B cell (primary cell): ENCODE data around the gene YBEY. TPM values are rescaled to one million over a fixed set of nuclear protein-coding genes. Genes with fewer than 3 reads are reported as not detected.

Experiments
- ATAC-seq: fragments of 200-7000 bp; cut with Tn5 transposase; one replicate; pipeline ENCODE4 v1.10.0; 2021; ENCODE audit warnings: low read depth, mild to moderate bottlenecking, moderate number of reproducible peaks, moderate library complexity
- CTCF ChIA-PET: fragments of 350-600 bp; sonication (Branson Sonifier 250); formaldehyde crosslinking; loops from one replicate; lab custom pipeline; 2021; ENCODE audit warnings: antibody characterized with exemption, inconsistent platforms; lab: Charles Lee
- POLR2A ChIA-PET: fragments of 350-600 bp; sonication (Branson Sonifier 250); formaldehyde crosslinking; loops from one replicate; lab custom pipeline; 2021; ENCODE audit warnings: antibody characterized with exemption; lab: Charles Lee
- DNase-seq: peaks from one replicate; pipeline ENCODE4 v3.0.0; 2013
- H2AFZ ChIP-seq: 2 replicates; pipeline ENCODE4 v1.6.1; 2012; ENCODE audit warnings: mild to moderate bottlenecking, low read depth, low read length; ENCODE audit not compliant: insufficient read depth, poor library complexity, severe bottlenecking
- H3K27ac ChIP-seq, 2 donors: 1 replicate in 1 of 2; 2 replicates in 1 of 2; pipeline ENCODE4 v1.5.1; 2012 to 2013; ENCODE audit warnings: low read length in 2 of 2, mild to moderate bottlenecking in 2 of 2, moderate library complexity in 1 of 2
- H3K27me3 ChIP-seq, 4 experiments: fragments of 200-600 bp in 1 of 4; sonication (generic) in 1 of 4; replicated peaks in 1 of 4; 1 replicate in 2 of 4; 2 replicates in 2 of 4; pipeline versions ENCODE4 v1.6.1 to v1.7.0; 2013 to 2016; ENCODE audit warnings: low read length in 3 of 4, mild to moderate bottlenecking in 2 of 4, mixed read lengths in 1 of 4, moderate library complexity in 1 of 4; ENCODE audit not compliant: insufficient read depth in 4 of 4, control insufficient read depth in 3 of 4; ENCODE audit errors: control extremely low read depth in 1 of 4
- H3K36me3 ChIP-seq, 2 experiments: replicated peaks in 1 of 2; 1 replicate in 1 of 2; 2 replicates in 1 of 2; pipeline versions ENCODE4 v1.6.1 to v1.7.1; 2013; ENCODE audit warnings: low read length in 1 of 2; ENCODE audit not compliant: insufficient read depth in 2 of 2, control insufficient read depth in 1 of 2; ENCODE audit errors: control extremely low read depth in 1 of 2, extremely low read depth in 1 of 2
- H3K4me1 ChIP-seq, 2 donors: fragments of 200-600 bp in 1 of 2; sonication (generic) in 1 of 2; 1 replicate in 1 of 2; 2 replicates in 1 of 2; pipeline versions ENCODE4 v1.5.1 to v1.6.1; 2013 to 2017; ENCODE audit warnings: low read length in 2 of 2; ENCODE audit not compliant: control insufficient read depth in 2 of 2, insufficient read depth in 2 of 2
- H3K4me2 ChIP-seq: replicated peaks from 2 replicates; pipeline ENCODE3; 2012; ENCODE audit warnings: mild to moderate bottlenecking, low read depth, low read length; ENCODE audit not compliant: poor library complexity, severe bottlenecking
- H3K4me3 ChIP-seq, 5 experiments: fragments of 200-600 bp in 1 of 5; sonication (generic) in 1 of 5; 1 replicate in 3 of 5; 2 replicates in 2 of 5; pipeline versions ENCODE4 v1.5.1 to v1.7.0; 2011 to 2016; ENCODE audit warnings: low read length in 4 of 5, mild to moderate bottlenecking in 4 of 5, low read depth in 2 of 5, control low read depth in 1 of 5, moderate library complexity in 1 of 5; ENCODE audit not compliant: insufficient read depth in 1 of 5; ENCODE audit errors: control extremely low read depth in 1 of 5, extremely low read depth in 1 of 5
- H3K79me2 ChIP-seq: fragments of 200-600 bp; sonication (generic); one replicate; pipeline ENCODE4 v1.6.0; 2016; ENCODE audit warnings: low read length; ENCODE audit not compliant: control insufficient read depth, insufficient read depth
- H3K9ac ChIP-seq: fragments of 200-600 bp; sonication (generic); 2 replicates; pipeline ENCODE4 v1.6.1; 2017; ENCODE audit warnings: mild to moderate bottlenecking, low read length, moderate library complexity
- H3K9me3 ChIP-seq, 3 donors: one replicate each; pipeline versions ENCODE4 v1.6.1 to v1.7.1; 2013; ENCODE audit warnings: low read length in 2 of 3; ENCODE audit not compliant: control insufficient read depth in 2 of 3, insufficient read depth in 1 of 3; ENCODE audit errors: control extremely low read depth in 1 of 3
- H4K20me1 ChIP-seq: 2 replicates; pipeline ENCODE4 v1.6.0; 2012; ENCODE audit warnings: mild to moderate bottlenecking, low read length; ENCODE audit not compliant: insufficient read depth, control insufficient read depth, poor library complexity, severe bottlenecking
- H3K27ac Mint-ChIP-seq: one replicate; pipeline ENCODE4 v1.8.0; 2021; ENCODE audit warnings: mixed read lengths
- H3K27me3 Mint-ChIP-seq: one replicate; pipeline ENCODE4 v1.8.0; 2021; ENCODE audit warnings: mixed read lengths
- H3K4me1 Mint-ChIP-seq: one replicate; pipeline ENCODE4 v1.8.0; 2021; ENCODE audit warnings: mixed read lengths
- H3K4me3 Mint-ChIP-seq: one replicate; pipeline ENCODE4 v1.8.0; 2021; ENCODE audit warnings: mixed read lengths
- H3K9me3 Mint-ChIP-seq: one replicate; pipeline ENCODE4 v1.8.0; 2022; ENCODE audit warnings: mixed read lengths; ENCODE audit not compliant: insufficient read depth
- EZH2 ChIP-seq: IDR thresholded peaks from 2 replicates; pipeline ENCODE4 v1.6.1; 2012; ENCODE audit warnings: borderline replicate concordance, low read depth, mild to moderate bottlenecking, moderate library complexity, low read length; ENCODE audit not compliant: insufficient read depth, poor library complexity, severe bottlenecking
- WGBS: methylation state at CpG from one replicate; pipeline ENCODE4 v1.1.5; 2013; ENCODE audit warnings: missing lambda C conversion rate; ENCODE audit not compliant: insufficient coverage; 5-methylcytosine and 5-hydroxymethylcytosine counted together
- intact Hi-C: fragments of 100-400 bp; cut with micrococcal nuclease; formaldehyde crosslinking; loops from one replicate; pipeline ENCODE4 v1.10.0; 2022
- polyA plus RNA-seq: library from polyadenylated mRNA; depleted of rRNA; stranded (reverse); fragments of >200 nt; gene quantifications from 2 replicates; pipeline ENCODE4 v1.2.3, GENCODE V29; 2012
- total RNA-seq, 2 donors: library from RNA; stranded (reverse); fragments of 120-200 nt in 1 of 2; gene quantifications; 1 replicate in 1 of 2; 2 replicates in 1 of 2; pipeline versions ENCODE4 v1.2.3 to v1.2.4, GENCODE V29; 2013 to 2022
- TF ChIP-seq, protein P1 (sequence below): fragments of 200-600 bp; IDR thresholded peaks from one replicate; pipeline ENCODE4 v1.8.0; 2022; ENCODE audit warnings: antibody characterized with exemption, mild to moderate bottlenecking

YBEY gene
- total and polyA plus RNA-seq, 2 donors (not counting 1 experiment from before 2014, with no cell fraction given): 15.0 to 21.6 TPM

DNA sequence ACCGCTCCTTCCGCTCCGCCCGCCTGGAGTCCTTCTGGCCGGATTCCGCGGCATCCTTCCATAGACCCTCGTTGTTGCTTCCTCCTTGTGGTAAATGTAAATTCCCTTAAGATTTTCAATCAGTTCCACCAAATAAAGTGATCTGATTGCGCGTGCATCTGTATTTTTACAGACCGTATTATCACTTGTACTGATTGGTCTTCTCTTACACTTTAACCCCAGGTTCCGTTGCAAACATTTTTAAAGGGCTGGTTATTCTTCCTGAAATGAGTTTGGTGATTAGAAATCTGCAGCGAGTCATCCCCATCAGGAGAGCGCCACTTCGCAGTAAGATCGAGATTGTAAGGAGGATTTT lies 483 bp downstream of the YBEY start:
- Histone ChIP-seq H3K4me1 (peaks cover 33 to 54% of the 10 kb centered on the region in 2 donors), H3K27me3 (no peaks in the 10 kb centered on the region), H4K20me1 (peaks cover 32% of the 10 kb centered on the region), H3K79me2 (peaks cover 42% of the 10 kb centered on the region), H2AFZ (peak overlapping the region; percentile 94), H3K36me3 (peaks cover 2 to 19% of the 10 kb centered on the region in 2 experiments), H3K27ac (peak overlapping the region; percentile 61 to 87), H3K9ac (peak overlapping the region; percentile 78), H3K4me2 (peak overlapping the region; percentile 84), H3K9me3 (peaks cover 0 to 3% (median under 1%) of the 10 kb centered on the region in 3 donors), H3K4me3 (peak overlapping the region; percentile 62 to 86 (median 78))
- Mint-ChIP-seq H3K9me3 (no peaks in the 10 kb centered on the region), H3K4me1 (peaks cover 47% of the 10 kb centered on the region), H3K4me3 (peak overlapping the region; percentile 93), H3K27ac (peak overlapping the region; percentile 91), H3K27me3 (no peaks in the 10 kb centered on the region)
- CTCF ChIA-PET: no interaction called here
- intact Hi-C loops: loop anchor here (1.0 kb wide), 5 partner anchors 10 to 172 kb away; partner anchors contain the start of genes DIP2A, LSS and PCNT
- TF ChIP-seq EZH2: no peak
- TF ChIP-seq, protein P1, sequence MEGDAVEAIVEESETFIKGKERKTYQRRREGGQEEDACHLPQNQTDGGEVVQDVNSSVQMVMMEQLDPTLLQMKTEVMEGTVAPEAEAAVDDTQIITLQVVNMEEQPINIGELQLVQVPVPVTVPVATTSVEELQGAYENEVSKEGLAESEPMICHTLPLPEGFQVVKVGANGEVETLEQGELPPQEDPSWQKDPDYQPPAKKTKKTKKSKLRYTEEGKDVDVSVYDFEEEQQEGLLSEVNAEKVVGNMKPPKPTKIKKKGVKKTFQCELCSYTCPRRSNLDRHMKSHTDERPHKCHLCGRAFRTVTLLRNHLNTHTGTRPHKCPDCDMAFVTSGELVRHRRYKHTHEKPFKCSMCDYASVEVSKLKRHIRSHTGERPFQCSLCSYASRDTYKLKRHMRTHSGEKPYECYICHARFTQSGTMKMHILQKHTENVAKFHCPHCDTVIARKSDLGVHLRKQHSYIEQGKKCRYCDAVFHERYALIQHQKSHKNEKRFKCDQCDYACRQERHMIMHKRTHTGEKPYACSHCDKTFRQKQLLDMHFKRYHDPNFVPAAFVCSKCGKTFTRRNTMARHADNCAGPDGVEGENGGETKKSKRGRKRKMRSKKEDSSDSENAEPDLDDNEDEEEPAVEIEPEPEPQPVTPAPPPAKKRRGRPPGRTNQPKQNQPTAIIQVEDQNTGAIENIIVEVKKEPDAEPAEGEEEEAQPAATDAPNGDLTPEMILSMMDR: no peak
- WGBS: no CpG with 5 or more reads among the region's 16 CpGs
- POLR2A ChIA-PET: no interaction called here
- DNase-seq (no peak), ATAC-seq (peak; percentile 5)

DNA sequence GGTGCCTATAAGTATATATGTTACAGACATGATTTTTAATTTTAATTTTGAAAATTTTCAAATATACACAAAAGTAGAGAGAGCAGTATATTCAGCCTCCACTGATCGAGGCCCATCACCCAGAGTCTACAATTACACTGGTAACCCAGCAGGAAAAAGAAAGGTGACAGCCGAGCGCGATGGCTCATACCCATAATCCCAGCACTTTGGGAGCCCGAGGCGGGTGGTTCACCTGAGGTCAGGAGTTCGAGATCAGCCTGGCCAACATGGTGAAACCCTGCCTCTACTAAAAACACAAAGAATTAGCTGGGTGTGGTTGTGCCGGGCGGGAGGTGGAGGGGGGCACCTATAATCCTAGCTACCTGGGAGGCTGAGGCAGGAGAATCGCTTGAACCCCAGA lies 1.4 kb downstream of the YBEY start:
- Mint-ChIP-seq H3K4me1 (peaks cover 46% of the 10 kb centered on the region), H3K27ac (no peak overlapping the region), H3K27me3 (no peaks in the 10 kb centered on the region), H3K4me3 (no peak overlapping the region), H3K9me3 (no peaks in the 10 kb centered on the region)
- Histone ChIP-seq H3K79me2 (peaks cover 33% of the 10 kb centered on the region), H3K4me1 (peaks cover 33 to 46% of the 10 kb centered on the region in 2 donors), H2AFZ (no peak overlapping the region), H3K4me2 (no peak overlapping the region), H4K20me1 (peaks cover 24% of the 10 kb centered on the region), H3K27ac (no peak overlapping the region), H3K9me3 (peaks cover 0 to 9% (median 3%) of the 10 kb centered on the region in 3 donors), H3K27me3 (no peaks in the 10 kb centered on the region), H3K36me3 (peaks cover 2 to 20% of the 10 kb centered on the region in 2 experiments), H3K4me3 (no peak overlapping the region), H3K9ac (no peak overlapping the region)
- ChIA-PET POLR2A (no interaction called here), CTCF (no interaction called here)
- ATAC-seq: no peak
- 100% methylated on average over 2 of the region's 10 CpGs for WGBS
- TF ChIP-seq, protein P1: no peak
- TF ChIP-seq EZH2: no peak
- DNase-seq: no peak
- intact Hi-C loops: no loop called here
